Brain microvascular endothelial cell (primary cell): ENCODE results near the gene C2CD2.

ENCODE experiments used
- DNase-seq: peaks from one replicate; pipeline ENCODE4 v3.0.0-alpha.2; 2020
- H3K27ac ChIP-seq: fragments of 250-450 bp; sonication (Bioruptor Pico); 2 replicates; pipeline ENCODE4 v1.5.1; 2020; ENCODE audit warnings: mild to moderate bottlenecking, moderate library complexity
- H3K27me3 ChIP-seq: fragments of 250-450 bp; sonication (Bioruptor Pico); replicated peaks from 2 replicates; pipeline ENCODE4 v1.5.1; 2020; ENCODE audit warnings: mild to moderate bottlenecking
- H3K36me3 ChIP-seq: fragments of 250-450 bp; sonication (Bioruptor Pico); replicated peaks from 2 replicates; pipeline ENCODE4 v1.5.1; 2020; ENCODE audit warnings: mild to moderate bottlenecking
- H3K4me3 ChIP-seq: 2 replicates; pipeline ENCODE4 v1.5.1; 2011; ENCODE audit warnings: low read depth, mild to moderate bottlenecking, control low read depth, low read length, moderate library complexity
- CTCF ChIP-seq: IDR thresholded peaks from 2 replicates; pipeline ENCODE4 v1.5.1; 2011; ENCODE audit warnings: low read depth, mild to moderate bottlenecking, moderate library complexity, low read length, control low read depth, inconsistent platforms; ENCODE audit errors: missing control alignments
- in situ Hi-C: cut with HindIII; loops from 2 replicates; pipeline ENCODE4 v1.10.0; 2017; ENCODE audit warnings: low sequenced_read_pairs, low pct_ligation_motif_present

C2CD2 gene

DNA sequence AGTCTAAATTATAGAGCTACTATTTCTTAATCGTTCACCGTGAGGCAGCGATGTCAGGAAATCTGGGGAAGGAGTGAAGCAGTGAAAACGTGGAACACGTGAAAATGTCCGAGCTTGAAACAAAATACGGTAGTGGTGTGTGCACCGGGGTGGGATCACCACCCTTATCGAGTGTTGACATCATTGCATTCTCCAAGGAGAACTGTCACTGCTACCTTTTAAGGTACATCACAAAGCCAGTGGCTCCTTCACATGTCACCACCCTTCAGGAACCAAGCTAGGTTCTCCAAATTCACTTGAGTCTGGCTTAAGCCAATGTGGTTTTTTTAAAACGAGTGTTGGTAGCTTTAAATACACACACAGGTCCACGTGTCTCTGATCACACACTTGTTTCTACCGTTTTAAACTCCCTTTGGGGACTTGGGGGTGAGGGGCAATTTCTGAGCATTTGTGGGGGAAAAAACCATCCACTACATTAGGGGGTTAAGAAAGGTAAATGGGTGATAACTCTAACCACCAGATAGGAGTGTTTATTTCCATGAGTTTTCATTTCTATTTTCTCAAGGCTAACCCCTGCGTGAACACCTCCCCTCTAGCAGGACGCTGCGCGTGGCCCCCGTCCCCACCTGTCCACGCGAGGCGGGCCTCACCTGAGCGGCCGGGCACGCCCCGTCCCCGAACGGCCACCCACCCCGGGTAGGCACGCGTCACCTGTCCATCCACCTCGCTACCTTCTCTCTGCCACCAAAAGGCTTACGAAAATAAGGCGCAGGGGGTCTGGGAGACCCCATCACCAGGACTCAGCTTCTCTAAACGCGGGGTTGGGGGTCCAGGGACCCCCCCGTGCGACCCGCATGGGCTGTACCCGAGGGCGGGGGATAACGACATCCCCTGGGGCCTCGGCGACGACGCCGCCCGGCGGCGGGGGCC lies 75.7 kb downstream of the C2CD2 start:
- in situ Hi-C loops = no loop called here
- DNase-seq = peak; percentile 51
- H3K36me3 ChIP-seq = no peaks in the 10 kb centered on the region
- no peak for TF ChIP-seq CTCF
- H3K27me3 ChIP-seq = no peaks in the 10 kb centered on the region
- peak overlapping the region; percentile 75 for H3K27ac ChIP-seq
- H3K4me3 ChIP-seq = peak overlapping the region; percentile 79

- no peaks in the 10 kb centered on the region for H3K36me3 ChIP-seq
- no peak overlapping the region for H3K27ac ChIP-seq
- TF ChIP-seq CTCF = no peak
- no peak overlapping the region for H3K4me3 ChIP-seq
- H3K27me3 ChIP-seq = no peaks in the 10 kb centered on the region
- no peak for DNase-seq
- in situ Hi-C loops = no loop called here
Observed at GRCh38 chr21:41876928-41877652, 76.7 kb downstream of the C2CD2 start.

DNA sequence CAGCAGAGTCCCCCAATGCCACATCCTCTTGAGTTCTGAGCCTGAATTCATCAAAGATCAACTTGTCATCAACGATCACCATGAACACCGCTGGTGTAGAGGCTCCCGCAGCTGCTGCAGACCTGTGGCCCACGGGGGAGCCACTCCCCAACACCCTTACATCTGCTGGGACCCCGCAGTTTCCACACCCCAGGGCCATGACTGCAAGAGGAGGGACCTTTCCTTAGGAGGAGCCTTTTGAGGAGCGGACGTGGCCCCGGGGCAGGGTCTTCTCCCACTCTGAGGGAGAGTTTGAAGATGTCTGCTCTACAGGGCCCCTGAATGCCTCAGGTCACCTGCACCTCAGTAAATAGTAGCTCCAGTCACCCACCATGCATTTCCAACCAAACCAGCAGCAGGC lies 77.4 kb downstream of the C2CD2 start:
- H3K36me3 ChIP-seq = no peaks in the 10 kb centered on the region
- in situ Hi-C loops = no loop called here
- H3K4me3 ChIP-seq = no peak overlapping the region
- H3K27ac ChIP-seq = no peak overlapping the region
- DNase-seq = no peak
- no peak for TF ChIP-seq CTCF
- no peaks in the 10 kb centered on the region for H3K27me3 ChIP-seq

DNA sequence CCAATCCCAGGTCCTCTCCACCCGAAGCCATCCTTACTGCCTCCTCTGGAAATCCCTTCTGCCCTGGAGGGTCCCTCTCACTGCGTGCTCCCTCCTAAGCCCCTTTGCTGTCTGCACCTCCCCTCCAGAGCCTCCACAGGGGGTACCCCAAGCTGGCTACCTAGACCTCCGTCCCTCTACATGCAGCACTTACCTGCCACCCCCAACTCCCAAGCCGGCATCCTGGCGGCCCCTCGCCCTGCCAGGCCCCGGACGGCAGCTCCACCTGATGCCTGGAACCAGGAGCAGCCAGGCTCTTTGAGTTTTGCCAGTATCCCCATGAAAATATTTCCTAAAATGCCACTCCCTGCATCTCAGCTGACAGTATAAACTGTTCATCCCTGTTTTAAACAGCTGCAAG lies 78.7 kb downstream of the C2CD2 start:
- Histone ChIP-seq H3K27ac (no peak overlapping the region), H3K4me3 (no peak overlapping the region), H3K27me3 (no peaks in the 10 kb centered on the region), H3K36me3 (no peaks in the 10 kb centered on the region)
- no peak for TF ChIP-seq CTCF
- in situ Hi-C loops = no loop called here
- DNase-seq = no peak

- Histone ChIP-seq H3K4me3 (no peak overlapping the region), H3K27me3 (no peaks in the 10 kb centered on the region), H3K27ac (no peak overlapping the region), H3K36me3 (no peaks in the 10 kb centered on the region)
- in situ Hi-C loops = no loop called here
- TF ChIP-seq CTCF = no peak
- DNase-seq = no peak
Observed at GRCh38 chr21:41874611-41875010, 79.2 kb downstream of the C2CD2 start.
